ENCODE measurements around the gene AMDHD2. TPM values are rescaled to one million over a fixed set of nuclear protein-coding genes. Genes with fewer than 3 reads are reported as not detected.
"Not testable (repeated sequence)": the region's sequence is repeated elsewhere in the genome, so short reads cannot be mapped to it uniquely, and the experiment has no call there.

The AMDHD2 gene
- total RNA-seq, 4 donors from 2014 or later: 30.2 to 115 (median 52.4) TPM

DNA sequence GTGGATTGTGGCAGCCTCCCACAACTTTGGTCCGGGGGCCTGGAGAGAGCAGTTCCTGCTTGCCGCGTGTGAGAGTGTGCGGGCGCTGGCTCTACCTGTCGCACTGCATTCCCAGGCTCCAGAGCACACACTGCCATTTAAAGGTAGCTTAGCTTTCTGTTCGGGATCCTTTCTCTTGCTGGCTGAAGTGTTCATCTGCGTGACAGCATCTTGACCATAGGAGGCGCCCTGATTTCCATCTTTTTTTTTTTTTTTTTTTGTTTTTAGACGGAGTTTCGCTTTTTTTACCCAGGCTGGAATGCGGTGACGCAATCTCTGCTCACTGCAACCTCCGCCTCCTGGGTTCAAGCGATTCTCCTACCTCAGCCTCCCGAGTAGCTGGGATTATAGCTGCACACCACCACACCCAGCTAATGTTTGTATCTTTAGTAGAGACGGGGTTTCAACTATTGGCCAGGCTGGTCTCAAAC lies 31.3 kb downstream of the AMDHD2 start:
- H3K27me3 ChIP-seq; H3K4me1 ChIP-seq; in situ Hi-C loops (cut with MboI; ENCODE audit: low pct_ligation_motif_present in 1 of 4, low pct_unique_long_range_greater_than_20kb in 1 of 4, low sequenced_read_pairs in 3 of 4); H3K36me3 ChIP-seq; H3K4me3 ChIP-seq; DNase-seq; H3K9me3 ChIP-seq; intact Hi-C loops (cut with DNase I; ENCODE audit: low total_unique reads): not testable (repeated sequence)
- 52% methylated on average over 15 of the region's 17 CpGs; no CpG with 5 or more reads in 1 of the 2 donors for WGBS, 2 donors (ENCODE audit: low coverage in 1 of 2)
- peak overlapping the region in 2 of 4 donors; percentile 5 to 16 for H3K27ac ChIP-seq
- TF ChIP-seq CTCF (IDR thresholded peaks at IDR 0.05): peak in 1 of 5 experiments; percentile 13

DNA sequence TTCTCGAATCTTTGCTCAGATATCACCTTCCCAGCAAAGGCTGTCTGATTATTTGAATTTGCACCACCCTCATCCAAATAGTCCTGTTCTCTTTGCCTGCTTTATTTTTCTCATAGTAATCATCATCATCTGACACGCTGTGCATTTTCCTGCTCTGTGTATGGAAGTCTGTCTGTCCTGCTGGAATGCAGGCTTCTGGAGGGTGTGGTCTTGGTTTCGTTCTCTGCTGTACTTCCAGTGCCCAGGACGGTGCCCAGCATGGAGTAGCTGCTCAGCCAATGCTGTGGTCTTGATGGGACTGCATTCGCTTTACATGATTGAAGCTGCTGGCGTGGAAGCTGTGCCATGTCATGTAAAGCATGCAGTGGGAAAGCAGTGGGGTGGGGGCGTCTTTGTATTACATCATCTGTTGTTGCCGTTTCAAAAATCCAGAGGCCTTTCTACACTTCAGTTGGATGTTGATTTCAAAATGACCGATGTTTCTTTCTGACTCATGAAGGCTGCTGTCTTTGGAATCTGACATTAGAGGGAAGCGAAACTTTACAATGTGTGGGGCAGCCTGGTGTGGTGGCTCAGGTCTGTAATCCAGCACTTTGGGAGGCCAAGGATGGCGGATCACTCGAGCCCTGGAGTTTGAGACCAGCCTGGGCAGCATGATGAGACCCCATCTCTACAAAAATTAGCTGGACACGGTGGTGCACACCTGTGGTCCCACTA lies 34.7 kb downstream of the AMDHD2 start:
- H3K27me3 ChIP-seq; H3K9me3 ChIP-seq; DNase-seq; intact Hi-C loops (cut with DNase I; ENCODE audit: low total_unique reads); H3K36me3 ChIP-seq; H3K4me3 ChIP-seq; in situ Hi-C loops (cut with MboI; ENCODE audit: low pct_ligation_motif_present in 1 of 4, low pct_unique_long_range_greater_than_20kb in 1 of 4, low sequenced_read_pairs in 3 of 4); H3K27ac ChIP-seq; H3K4me1 ChIP-seq: not testable (repeated sequence)
- WGBS, 2 donors (ENCODE audit: low coverage in 1 of 2): 80% methylated on average over 1 of the region's 13 CpGs; no CpG with 5 or more reads in 1 of the 2 donors

GRCh38 chr16:2557150-2557549 lies 37.0 kb downstream of the AMDHD2 start:
- H3K27ac ChIP-seq; H3K4me3 ChIP-seq; in situ Hi-C loops (cut with MboI; ENCODE audit: low pct_ligation_motif_present in 1 of 4, low pct_unique_long_range_greater_than_20kb in 1 of 4, low sequenced_read_pairs in 3 of 4); intact Hi-C loops (cut with DNase I; ENCODE audit: low total_unique reads); H3K4me1 ChIP-seq; H3K36me3 ChIP-seq; DNase-seq; H3K27me3 ChIP-seq; H3K9me3 ChIP-seq: not testable (repeated sequence)
- WGBS, 2 donors (ENCODE audit: low coverage in 1 of 2): no CpG with 5 or more reads among the region's 15 CpGs

- DNase-seq; H3K4me1 ChIP-seq; H3K9me3 ChIP-seq; H3K36me3 ChIP-seq; intact Hi-C loops (cut with DNase I; ENCODE audit: low total_unique reads); H3K27ac ChIP-seq; H3K4me3 ChIP-seq; H3K27me3 ChIP-seq; in situ Hi-C loops (cut with MboI; ENCODE audit: low pct_ligation_motif_present in 1 of 4, low pct_unique_long_range_greater_than_20kb in 1 of 4, low sequenced_read_pairs in 3 of 4): not testable (repeated sequence)
- 66 to 82% methylated on average over 5 to 8 of the region's 17 CpGs for WGBS, 2 donors (ENCODE audit: low coverage in 1 of 2)
These were observed 40.1 kb downstream of the AMDHD2 start for GRCh38 chr16:2560131-2560797.

- DNase-seq: peak; percentile 84
- H3K9me3 ChIP-seq; H3K27ac ChIP-seq; H3K4me3 ChIP-seq; H3K27me3 ChIP-seq; H3K36me3 ChIP-seq; in situ Hi-C loops (cut with MboI; ENCODE audit: low pct_ligation_motif_present in 1 of 4, low pct_unique_long_range_greater_than_20kb in 1 of 4, low sequenced_read_pairs in 3 of 4); H3K4me1 ChIP-seq; intact Hi-C loops (cut with DNase I; ENCODE audit: low total_unique reads): not testable (repeated sequence)
- TF ChIP-seq CTCF (IDR thresholded peaks at IDR 0.05): peak in 3 of 5 experiments; percentile 42 to 54 (median 51)
- 17% methylated on average over 1 of the region's 4 CpGs; no CpG with 5 or more reads in 1 of the 2 donors for WGBS, 2 donors (ENCODE audit: low coverage in 1 of 2)
These were observed 40.6 kb downstream of the AMDHD2 start for GRCh38 chr16:2560798-2561133.

- H3K27me3 ChIP-seq; H3K9me3 ChIP-seq; H3K4me1 ChIP-seq; H3K27ac ChIP-seq; intact Hi-C loops (cut with DNase I; ENCODE audit: low total_unique reads); H3K4me3 ChIP-seq; DNase-seq; in situ Hi-C loops (cut with MboI; ENCODE audit: low pct_ligation_motif_present in 1 of 4, low pct_unique_long_range_greater_than_20kb in 1 of 4, low sequenced_read_pairs in 3 of 4); H3K36me3 ChIP-seq: not testable (repeated sequence)
- no CpG with 5 or more reads among the region's 6 CpGs for WGBS, 2 donors (ENCODE audit: low coverage in 1 of 2)
These were observed 47.3 kb downstream of the AMDHD2 start for GRCh38 chr16:2567506-2567905.

- in situ Hi-C loops (cut with MboI; ENCODE audit: low pct_ligation_motif_present in 1 of 4, low pct_unique_long_range_greater_than_20kb in 1 of 4, low sequenced_read_pairs in 3 of 4); H3K4me3 ChIP-seq; H3K27me3 ChIP-seq; H3K27ac ChIP-seq; DNase-seq; H3K36me3 ChIP-seq; H3K9me3 ChIP-seq; intact Hi-C loops (cut with DNase I; ENCODE audit: low total_unique reads); H3K4me1 ChIP-seq: not testable (repeated sequence)
- WGBS, 2 donors (ENCODE audit: low coverage in 1 of 2): no CpG with 5 or more reads among the region's 11 CpGs
These were observed 48.4 kb downstream of the AMDHD2 start for GRCh38 chr16:2568573-2568972.

DNA sequence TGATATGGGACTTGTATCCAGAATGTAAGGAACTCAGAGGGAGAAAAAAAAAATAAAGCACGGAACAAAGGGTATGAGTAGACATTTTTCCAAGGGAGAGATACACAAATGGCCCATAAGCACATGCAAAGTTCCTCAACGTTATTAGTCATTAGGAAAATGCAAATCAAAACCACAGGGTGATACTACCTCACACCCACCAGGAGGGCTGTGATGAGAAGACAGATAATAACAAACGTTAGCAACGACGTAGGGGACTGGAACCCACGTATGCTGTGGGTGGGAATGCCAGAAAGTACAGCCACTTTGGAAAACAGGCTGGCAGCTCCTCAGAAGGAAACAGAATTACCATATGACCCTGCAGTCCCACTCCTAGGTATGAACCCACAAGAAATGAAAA lies 52.5 kb downstream of the AMDHD2 start:
- no CpG with 5 or more reads among the region's 6 CpGs for WGBS, 2 donors (ENCODE audit: low coverage in 1 of 2)
- in situ Hi-C loops (cut with MboI; ENCODE audit: low pct_ligation_motif_present in 1 of 4, low pct_unique_long_range_greater_than_20kb in 1 of 4, low sequenced_read_pairs in 3 of 4); DNase-seq; H3K4me1 ChIP-seq; H3K9me3 ChIP-seq; H3K27me3 ChIP-seq; intact Hi-C loops (cut with DNase I; ENCODE audit: low total_unique reads); H3K27ac ChIP-seq; H3K4me3 ChIP-seq; H3K36me3 ChIP-seq: not testable (repeated sequence)

GRCh38 chr16:2575839-2576238 lies 55.7 kb downstream of the AMDHD2 start:
- H3K4me3 ChIP-seq; DNase-seq; H3K9me3 ChIP-seq; H3K4me1 ChIP-seq; H3K36me3 ChIP-seq; intact Hi-C loops (cut with DNase I; ENCODE audit: low total_unique reads); H3K27me3 ChIP-seq; H3K27ac ChIP-seq: not testable (repeated sequence)
- in situ Hi-C loops (cut with MboI; ENCODE audit: low pct_ligation_motif_present in 1 of 4, low pct_unique_long_range_greater_than_20kb in 1 of 4, low sequenced_read_pairs in 3 of 4): loop anchor here in 1 of 4 donors (25.0 kb wide), 1 partner anchor 139 kb away; the partner anchor contains the start of gene CCNF
- WGBS, 2 donors (ENCODE audit: low coverage in 1 of 2): no CpG with 5 or more reads among the region's 21 CpGs
